HG02943 (cell line): ENCODE measurements around the gene FBXW4.
A peak's percentile ranks its signal among the peaks of the same experiment; 100 is the strongest.
"Not testable (repeated sequence)": the region's sequence is repeated elsewhere in the genome, so short reads cannot be mapped to it uniquely, and the experiment has no call there.

Experiments
- ATAC-seq: cut with Tn5 transposase; IDR thresholded peaks from one replicate; pipeline ENCODE4 v1.9.1; 2021; ENCODE audit warnings: mild to moderate bottlenecking, low read depth, moderate library complexity; ENCODE audit not compliant: unreplicated experiment

Gene FBXW4

DNA sequence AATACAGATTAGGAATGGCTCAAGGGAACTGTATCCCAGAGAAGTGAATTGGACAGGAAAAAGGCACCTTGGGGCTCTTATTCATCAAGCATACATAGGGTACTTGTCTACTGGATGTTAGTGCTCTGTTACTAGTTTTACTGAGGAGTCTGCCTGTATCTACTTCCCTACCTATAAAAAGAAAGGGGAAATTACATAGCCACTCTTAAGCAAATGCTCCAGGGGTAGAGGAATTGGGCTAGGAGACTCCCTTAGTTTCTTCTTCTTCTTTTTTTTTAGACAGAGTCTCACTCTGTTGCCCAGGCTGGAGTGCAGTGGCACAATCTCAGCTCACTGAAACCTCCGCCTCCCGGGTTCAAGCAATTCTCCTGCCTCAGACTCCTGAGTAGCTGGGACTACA is 101.6 kb downstream of the FBXW4 start:
- ATAC-seq, result not testable (repeated sequence)

DNA sequence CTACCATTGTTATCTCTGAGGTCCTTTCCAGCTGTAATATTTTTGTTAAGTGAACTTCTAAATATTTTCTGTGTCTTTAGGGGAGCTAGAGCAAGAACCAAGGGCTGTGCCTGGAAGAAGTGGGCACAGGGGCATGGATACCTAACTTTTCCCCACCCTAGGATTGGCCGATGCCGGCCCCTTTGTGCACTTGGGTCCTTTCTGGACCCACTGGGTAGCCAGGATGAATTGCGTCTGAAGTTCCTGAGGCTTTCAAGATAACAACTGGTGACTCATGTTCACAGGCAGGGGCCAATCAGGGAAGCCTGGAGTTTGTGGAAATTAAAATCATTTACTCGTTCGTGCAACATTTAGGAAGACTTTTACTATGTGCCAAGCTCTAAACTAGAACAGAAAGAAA is 106.1 kb downstream of the FBXW4 start:
- ATAC-seq, result no peak

DNA sequence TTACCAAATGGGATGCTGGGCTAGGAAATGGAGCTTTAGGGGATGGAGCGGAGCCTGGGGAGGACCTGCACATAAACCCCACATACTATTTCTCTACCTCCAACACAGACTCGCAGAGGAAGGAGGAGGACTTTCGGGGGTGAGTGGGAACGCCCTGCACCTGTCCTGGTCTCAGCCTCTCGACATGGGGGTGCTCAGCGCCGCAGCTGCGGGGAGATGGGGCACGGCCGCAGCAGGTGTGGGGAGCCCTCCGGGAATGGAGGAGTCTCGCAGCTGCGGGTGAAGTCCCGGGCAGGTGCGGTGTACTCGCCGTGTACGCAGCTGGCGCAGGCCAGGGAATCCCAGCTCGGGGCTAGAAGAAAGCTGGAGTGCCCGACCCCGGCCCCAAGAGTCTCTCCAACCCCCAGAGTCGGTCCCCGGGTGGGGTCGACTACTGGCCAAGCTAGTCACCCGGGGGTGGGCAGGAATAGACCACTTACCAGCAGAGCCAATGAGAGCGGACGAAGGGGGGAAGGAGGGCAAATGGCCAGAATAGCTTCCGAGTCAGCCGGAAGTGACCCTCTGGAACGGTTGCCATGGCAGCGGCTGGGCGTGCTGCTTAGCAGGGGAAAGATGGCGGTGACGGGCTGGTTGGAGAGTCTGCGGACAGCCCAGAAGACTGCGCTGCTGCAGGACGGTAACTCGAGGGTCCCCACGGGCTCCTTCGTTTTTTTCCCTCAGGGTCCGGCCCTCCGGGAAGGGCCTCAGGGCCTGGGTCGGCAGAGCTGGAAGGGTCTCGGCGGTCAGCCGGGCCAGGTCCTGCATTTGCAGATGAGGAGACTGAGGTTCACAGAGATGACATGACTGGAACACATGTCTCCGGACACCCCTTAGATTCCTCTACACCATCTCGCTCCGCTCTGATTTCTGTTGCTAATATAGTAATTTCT is 107.0 kb downstream of the FBXW4 start, which contains the start of the genes DPCD and POLL:
DPCD (plus strand) TSS at position 597 of the 929 bp plus-strand sequence; CDS start at position 613, 16 bp downstream.
POLL (minus strand) TSS at position 533 of the 929 bp plus-strand sequence. CDS start 897 bp downstream, outside the sequence.
- ATAC-seq, result peak; percentile 92

DNA sequence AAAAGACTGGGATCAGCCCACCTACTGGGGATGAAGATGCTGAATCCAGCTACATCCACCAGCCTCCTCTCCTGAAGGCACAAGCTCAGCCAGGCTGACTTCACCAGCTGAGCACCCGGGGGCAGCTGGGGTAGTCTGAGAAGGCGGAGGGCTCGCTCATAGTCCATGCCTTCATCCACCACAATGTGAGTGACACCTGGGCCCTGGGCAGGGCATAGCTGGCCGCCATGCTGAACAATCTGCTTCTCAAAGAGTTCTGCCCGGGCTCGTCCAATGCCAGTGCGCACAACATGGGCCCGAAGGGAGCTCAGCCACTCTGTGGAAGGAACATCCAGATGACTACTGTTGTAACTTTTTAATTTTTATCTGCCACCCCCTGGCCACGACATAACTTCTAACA is 109.1 kb downstream of the FBXW4 start:
- ATAC-seq, result no peak

GRCh38 chr10:101580486-101581399 is 114.2 kb downstream of the FBXW4 start:
- no peak for ATAC-seq

DNA sequence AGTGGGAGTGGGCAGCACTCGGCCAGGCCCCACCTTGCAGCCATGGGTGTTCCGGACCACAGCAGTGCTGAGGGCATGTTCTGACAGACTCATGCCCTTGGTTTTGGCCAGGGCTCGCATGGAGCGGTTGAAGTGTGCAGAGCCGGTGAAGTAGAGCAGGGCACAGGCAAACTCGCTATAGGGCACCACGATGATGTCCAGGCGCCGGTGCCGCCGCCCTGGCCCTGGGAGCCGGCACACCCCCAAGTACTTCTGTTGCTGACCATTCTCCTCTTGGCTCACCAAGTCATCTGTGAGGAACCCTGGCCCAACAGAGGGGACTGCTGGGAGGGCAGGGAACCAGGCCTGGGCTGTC is 115.5 kb downstream of the FBXW4 start:
- no peak for ATAC-seq

DNA sequence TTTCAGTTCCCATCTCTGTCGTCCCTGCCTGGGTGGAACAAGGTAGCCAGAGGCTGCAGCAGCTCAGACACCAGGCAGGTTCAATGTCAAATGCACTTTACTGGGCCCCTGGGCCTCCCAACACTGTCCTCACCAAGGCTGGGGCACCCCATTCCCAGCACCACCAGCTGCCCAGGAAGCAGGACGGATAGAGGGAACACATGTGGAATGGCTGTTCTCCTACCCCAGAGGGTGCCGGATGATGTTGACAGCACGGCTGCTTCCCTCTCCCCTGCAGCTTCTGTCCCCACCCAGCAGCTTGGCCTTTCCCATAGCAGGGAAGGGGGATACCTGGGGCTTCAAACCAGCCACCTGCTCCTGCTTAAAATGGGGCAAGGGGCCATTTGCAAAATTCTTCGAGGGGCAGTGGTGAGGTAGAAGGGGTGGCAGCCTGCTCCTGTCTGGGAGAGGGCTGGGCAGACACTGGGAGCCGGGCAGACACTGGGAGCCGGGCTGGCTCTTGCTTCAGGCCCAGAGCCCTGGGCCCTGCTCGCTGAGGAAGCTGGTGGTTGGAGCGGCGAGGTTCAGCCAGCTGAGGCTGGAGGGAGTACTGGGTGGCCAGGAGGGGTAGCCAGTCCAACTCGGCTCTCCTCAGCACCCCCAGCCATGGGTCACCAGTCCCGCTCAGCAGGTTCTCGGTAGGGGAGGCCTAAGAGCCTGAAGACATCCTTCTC is 116.0 kb downstream of the FBXW4 start:
- ATAC-seq, result no peak

- ATAC-seq, result no peak
These were observed 116.8 kb downstream of the FBXW4 start for GRCh38 chr10:101578192-101578591.

GRCh38 chr10:101577121-101577871 is 117.7 kb downstream of the FBXW4 start:
- no peak for ATAC-seq

DNA sequence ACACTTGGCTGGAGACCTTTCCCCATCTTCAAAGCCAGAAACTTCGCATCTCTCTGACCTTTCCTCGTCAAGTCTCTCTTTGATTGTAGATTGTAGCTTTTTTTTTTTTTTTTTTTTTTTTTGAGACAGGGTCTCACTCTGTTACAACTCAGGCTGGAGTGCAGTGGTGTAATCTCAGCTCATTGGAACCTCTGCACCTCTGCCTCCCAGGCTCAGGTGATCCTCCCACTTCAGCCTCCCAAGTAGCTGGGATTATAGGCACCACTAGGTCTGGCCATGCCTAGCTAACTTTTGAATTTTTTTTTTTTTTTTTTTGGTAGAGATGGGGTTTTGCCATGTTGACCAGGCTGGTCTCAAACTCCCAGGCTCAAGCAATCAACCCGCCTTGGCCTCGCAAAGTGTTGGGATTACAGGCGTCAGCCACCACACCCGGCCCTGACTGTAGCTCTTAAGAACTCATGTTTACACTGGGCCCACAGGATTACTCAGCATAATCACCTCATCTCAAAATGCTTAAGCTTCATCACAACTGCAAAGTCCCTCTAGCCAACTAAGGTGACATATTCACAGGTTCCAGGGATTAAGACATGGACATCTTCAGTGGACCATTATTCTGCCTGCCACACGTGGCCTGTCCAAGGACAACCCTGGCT is 118.6 kb downstream of the FBXW4 start:
- no peak for ATAC-seq

- no peak for ATAC-seq
These were observed 119.3 kb downstream of the FBXW4 start for GRCh38 chr10:101575580-101576210.

DNA sequence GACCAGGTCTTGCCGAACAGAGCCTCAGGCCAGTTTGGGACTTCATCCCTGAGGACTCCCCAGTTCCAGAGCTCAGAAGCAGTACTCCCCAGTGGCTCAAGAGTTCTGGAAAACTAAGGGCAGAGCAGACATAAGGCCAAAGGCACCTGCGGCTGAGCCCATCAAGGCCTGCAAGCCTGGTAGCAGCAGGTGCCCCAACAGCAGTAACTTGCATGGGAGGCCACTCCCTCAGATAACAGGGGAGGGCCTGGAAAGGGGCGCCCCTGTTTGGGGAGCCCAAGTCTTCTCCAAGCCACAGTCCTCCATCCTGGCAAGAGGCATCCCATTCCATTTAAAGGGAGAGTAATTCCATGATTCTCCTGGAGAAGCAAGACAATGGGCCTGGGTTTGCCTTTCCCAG is 119.9 kb downstream of the FBXW4 start:
- no peak for ATAC-seq

GRCh38 chr10:101573885-101574753 is 120.9 kb downstream of the FBXW4 start:
- ATAC-seq, result no peak

- no peak for ATAC-seq
These were observed 122.2 kb downstream of the FBXW4 start for GRCh38 chr10:101572785-101573184.

DNA sequence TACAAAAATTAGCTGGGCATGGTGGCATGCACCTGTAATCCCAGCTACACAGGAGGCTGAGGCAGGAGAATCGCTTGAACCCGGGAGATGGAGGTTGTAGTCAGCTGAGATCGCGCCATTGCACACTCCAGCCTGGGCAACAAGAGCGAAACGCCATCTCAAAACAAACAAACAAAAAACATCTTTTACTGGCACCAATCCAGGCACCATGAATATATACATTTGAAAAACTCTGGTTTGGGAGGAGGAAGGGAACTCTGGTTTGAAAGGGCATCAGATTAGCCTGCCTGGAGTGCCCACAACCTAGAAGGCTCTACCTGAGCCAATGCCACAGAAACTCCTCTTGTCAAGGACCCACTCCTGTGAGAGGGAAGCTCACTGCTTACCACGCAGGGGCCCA is 122.8 kb downstream of the FBXW4 start:
- ATAC-seq, result no peak

DNA sequence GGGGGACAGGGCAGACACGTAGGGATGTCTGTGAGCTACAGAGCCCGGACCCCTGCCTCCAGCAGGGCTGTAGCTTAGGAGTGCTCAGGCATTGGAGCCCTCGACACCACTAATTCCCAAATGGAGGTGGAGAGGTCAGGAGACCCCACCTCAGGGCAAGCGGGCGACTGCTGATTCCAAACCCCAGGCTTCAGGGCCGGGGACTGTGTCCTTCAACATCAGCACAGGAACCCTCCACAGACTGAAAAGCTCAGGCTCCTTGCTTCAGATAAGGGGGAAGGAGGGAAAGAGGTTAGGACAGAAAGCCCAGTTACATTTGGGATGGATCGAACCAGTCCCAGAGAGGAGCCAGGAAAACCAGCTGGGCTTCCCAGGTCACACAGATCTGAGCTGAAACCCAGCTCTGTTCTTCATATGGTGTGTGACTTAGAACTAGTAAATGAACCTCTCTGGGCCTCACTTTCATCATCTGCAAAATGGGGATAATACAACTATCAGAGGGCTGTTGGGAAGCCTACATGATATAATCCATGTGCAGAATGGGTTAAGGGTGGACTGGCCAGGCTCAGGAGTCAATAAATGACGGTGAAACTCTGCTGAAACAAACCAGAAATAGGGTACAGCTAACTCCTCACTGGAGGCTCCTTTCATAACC is 123.6 kb downstream of the FBXW4 start:
- ATAC-seq, result no peak
